GM19099 (cell line): Measurements from ENCODE around the gene ZEB2.

Experiments
- POLR2A ChIP-seq: IDR thresholded peaks from 3 replicates; pipeline ENCODE4 v1.6.1; 2011; ENCODE audit warnings: low read depth; ENCODE audit not compliant: insufficient read length; ENCODE audit errors: extremely low read depth

ZEB2 gene

DNA sequence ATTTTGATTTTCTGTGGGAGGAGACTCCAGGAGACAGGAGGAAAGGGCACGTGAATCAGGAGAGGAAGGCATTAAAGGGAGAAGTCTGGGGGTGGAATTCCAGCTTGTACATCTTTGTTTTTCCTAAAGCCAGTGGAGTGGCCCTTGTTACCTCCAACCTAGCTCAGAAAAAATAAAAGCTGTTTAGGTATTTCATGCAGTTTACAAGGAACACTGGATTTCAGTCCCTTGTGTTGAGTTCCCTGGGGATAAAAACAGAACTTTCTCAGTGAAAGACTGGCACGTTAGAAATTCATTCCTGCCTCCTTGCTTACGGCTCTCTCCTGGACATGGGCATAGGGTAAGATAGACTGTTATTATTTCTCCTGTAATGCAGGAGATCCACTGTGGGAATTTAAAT, 170.2 kb downstream of the ZEB2 start:
- TF ChIP-seq POLR2A: no peak

DNA sequence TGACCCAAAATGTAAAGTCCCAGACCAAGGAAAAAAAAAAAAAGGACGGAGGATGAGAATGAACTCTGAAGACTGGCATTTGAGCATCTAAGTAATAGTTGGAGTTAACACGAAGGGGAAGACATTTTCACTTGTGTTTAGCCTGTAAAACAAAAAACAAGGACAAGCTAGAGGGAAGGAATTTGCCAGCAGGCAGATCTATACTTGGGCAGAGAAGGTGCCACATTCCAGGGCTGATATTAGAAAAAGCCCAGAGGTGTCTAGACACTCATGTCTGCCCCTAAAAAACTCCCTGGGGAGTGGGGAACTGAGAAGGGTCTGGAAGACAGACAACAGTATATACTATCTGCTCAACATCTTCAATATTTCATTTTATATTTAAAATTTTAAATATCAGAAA, 171.1 kb downstream of the ZEB2 start:
- TF ChIP-seq POLR2A: no peak

- TF ChIP-seq POLR2A: no peak
Measured at GRCh38 chr2:144346229-144346628, 173.7 kb downstream of the ZEB2 start.

- TF ChIP-seq POLR2A: no peak
Measured at GRCh38 chr2:144343145-144343544, 176.8 kb downstream of the ZEB2 start.

GRCh38 chr2:144341538-144341937, 178.4 kb downstream of the ZEB2 start:
- no peak for TF ChIP-seq POLR2A

DNA sequence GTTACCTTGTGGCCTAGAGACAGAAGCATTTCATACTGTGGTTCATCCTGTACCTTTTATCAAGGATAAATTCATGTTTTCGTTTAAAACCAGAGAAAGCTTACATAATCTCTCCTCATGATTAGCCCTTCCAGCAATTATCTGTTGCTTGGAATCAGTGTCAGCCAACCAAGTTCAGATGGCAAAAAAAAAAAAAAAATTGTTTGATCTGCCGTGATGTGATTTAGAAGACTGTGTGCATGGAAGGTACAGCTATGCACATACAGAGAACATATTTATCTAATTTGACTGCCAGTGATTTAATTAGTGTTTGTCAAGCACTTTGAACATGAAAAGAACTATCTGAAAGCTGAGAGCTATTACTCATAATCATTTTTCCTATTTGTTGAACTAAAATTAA, 180.9 kb downstream of the ZEB2 start:
- TF ChIP-seq POLR2A: no peak

GRCh38 chr2:144334551-144334950, 185.4 kb downstream of the ZEB2 start:
- TF ChIP-seq POLR2A: no peak
